Activated CD8-positive, alpha-beta memory T cell treated with anti-CD3 and anti-CD28 coated beads for 48 hours (primary cell): ENCODE data around the gene VPS4A.
A peak's percentile ranks its signal among the peaks of the same experiment; 100 is the strongest.

ENCODE experiments used
- DNase-seq, 3 experiments: peaks; one replicate each; pipeline ENCODE4 v3.0.0-alpha.2; 2020; ENCODE audit warnings: low read depth in 2 of 3, low spot score in 2 of 3

The VPS4A gene

GRCh38 chr16:69306031-69306430 is 5.1 kb upstream of the VPS4A start:
- DNase-seq: no peak

- DNase-seq: no peak
Observed at GRCh38 chr16:69307091-69307490, 4.1 kb upstream of the VPS4A start.

DNA sequence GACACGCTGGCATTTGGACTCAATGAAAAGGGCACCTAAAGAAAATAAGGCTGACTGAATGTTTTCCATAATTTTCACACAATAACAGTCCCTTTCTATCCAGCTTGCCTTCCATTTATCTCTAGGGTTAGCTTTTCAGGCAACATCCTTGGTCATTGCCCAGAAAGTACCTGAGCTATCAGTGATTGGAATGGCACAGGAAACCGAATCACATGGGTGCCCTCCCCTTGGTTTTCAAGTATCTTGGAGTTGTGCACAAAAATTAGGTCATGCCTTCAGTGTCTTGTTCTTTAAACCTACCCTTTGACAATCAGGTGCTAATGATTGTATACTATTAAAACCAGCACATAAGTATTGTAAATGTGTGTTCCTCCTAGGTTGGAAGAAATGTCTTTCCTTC is 3.3 kb upstream of the VPS4A start:
- no peak for DNase-seq

- no peak for DNase-seq
Observed at GRCh38 chr16:69309316-69309715, 1.8 kb upstream of the VPS4A start.

DNA sequence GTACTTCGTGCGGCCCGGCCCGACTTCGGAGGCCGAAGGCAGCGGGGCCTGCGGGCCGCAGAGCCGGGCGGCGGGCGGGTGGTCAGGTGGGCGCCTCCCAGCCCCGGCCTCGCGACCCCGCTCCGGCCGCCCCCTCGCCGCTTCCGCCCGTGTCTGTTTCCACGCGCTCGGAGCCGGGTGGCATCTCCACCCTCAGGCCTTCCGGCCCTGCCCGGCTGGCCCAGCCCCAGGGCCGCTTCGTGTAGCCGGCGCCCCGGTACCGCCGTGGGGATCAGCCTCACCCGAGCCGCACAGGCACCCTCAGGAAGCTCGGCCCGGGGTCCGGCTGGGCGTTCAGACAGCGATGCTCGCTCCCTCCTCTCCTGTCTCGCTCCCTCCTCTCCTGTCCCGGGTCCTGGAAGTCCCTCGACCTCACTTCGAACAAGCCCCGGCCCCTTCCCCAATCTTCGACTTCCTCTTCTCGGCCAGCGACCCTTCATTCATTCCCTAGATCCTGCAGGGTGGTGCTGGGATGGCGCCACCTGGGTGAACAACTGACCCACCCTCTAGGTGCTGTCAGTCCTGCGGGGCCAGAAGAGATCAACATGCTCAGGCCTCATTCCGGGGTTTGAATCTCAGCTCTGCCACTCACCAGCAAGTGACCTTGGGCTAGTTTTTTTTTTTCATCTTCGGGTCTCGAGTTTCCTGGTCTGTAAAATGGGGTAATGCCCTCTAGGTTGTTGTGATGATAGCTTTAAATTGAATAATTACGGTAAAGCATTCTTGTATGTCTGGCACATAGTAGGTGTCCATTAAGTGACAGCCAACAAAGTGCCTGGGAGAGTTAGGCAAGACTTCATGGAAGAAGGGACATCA is 610 bp downstream of the VPS4A start:
- DNase-seq: peak in 2 of 3 experiments; percentile 25 to 32

DNA sequence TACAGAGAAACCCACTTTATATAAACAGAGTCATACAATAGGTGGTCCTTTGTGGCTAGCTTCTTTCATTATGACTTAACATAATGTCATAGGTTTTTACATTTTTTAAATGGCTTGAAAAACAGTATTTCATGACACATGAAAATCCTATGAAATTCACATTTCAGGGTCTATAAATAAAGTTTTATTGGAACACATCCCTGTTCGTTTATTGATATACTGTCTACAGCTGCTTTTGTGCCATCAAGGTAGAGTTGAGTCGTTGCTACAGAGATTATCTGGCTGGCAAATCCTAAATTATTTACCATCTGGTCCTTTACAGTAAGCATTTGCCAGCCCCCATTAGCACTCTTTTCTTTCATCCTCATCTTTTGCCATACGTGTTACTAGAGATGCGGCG is 2.3 kb downstream of the VPS4A start:
- DNase-seq: no peak

- DNase-seq: no peak
Observed at GRCh38 chr16:69314534-69314933, 3.4 kb downstream of the VPS4A start.

GRCh38 chr16:69315486-69316311 is 4.5 kb downstream of the VPS4A start:
- no peak for DNase-seq

DNA sequence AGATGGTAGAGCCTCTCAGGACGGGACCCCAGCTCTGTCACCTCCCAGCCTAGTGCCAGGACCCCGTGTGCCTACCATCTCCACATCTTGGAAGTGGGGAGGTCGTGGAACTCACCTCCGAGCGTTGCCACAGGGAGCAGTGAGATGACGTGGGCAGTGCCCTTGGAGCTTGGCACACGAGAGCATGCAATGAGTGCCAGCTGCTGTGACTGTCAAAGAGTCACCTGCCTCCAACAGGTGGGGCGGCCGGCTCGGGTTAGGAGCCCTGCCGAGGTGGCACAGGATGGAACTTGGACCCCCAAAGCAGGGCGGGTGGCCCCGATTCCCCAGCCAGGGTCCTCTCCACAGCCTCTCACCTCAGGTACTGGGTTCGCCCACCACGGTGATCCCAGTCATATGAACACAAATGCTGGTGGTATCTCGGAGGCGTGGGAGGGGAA is 5.5 kb downstream of the VPS4A start:
- no peak for DNase-seq

DNA sequence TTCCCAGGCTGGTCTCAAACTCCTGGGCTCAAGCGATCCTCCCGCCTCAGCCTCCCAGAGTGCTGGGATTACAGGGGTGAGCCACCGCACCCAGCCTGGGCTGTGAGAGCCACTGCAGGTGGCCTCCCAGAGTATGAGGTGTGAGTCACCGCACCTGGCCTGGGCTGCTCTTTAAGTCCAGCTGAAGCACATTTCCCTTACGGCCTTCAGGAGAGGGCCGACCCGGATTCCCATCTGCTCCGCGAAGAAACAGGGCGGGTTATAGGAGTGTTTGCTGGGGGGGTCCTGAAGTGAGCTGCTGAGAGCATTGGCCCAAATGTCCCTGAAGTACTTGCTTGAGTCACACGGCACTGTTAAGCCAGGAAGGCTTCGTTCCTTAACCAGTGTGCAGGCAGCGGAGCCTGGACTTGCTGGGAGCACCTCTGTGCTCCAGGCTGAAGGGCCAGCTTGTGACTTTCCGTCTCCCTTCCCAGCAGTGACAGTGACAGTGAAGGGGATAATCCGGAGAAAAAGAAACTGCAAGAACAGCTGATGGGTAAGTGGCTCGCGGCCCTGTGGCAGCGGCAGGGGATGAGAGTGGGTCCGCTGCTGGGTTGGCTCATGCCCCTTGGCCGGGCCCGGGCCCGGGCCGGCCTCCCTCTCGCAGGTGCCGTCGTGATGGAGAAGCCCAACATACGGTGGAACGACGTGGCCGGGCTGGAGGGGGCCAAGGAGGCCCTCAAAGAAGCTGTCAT is 7.2 kb downstream of the VPS4A start:
- no peak for DNase-seq

- no peak for DNase-seq
Observed at GRCh38 chr16:69318911-69319289, 7.8 kb downstream of the VPS4A start.

GRCh38 chr16:69319381-69319780 is 8.2 kb downstream of the VPS4A start:
- no peak for DNase-seq

DNA sequence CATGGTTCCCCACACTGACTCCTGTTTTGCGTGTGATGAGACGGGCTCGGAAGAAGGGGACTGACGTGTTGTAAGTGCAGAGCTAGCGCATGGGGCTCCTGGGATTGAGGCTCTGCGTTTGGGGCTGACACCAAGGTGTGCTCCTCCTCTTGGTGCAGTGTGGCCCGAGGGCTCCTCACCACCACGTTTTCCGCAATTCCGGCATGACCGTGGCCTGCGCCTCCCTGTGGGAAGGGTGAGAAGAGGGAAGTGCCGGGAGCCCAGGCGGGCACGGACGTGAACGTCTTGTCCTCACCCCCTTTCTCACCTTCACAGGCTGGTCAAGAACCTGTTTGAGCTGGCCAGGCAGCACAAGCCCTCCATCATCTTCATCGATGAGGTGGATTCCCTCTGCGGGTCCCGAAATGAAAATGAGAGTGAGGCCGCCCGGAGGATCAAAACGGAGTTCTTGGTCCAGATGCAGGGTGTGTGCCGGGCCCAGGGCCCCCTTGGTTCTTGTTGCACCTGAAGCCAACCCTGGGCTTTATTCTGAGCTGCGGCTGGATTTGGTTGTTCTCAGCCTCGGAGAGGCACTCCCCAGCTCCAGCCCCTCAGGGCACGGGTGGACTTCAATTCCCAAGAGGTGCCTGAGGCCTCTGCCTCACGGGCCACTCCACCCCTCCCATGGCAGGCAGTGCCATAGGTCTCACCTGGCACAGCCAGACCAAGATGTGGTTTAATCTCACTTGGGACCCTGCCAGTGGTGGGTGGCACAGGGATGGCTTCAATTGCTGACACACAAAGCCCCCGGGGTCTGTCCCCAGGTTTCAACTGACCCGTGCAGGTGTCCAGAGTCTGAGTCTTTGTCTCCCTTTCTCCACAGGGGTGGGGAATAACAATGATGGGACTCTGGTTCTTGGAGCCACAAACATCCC is 8.9 kb downstream of the VPS4A start:
- DNase-seq: no peak

DNA sequence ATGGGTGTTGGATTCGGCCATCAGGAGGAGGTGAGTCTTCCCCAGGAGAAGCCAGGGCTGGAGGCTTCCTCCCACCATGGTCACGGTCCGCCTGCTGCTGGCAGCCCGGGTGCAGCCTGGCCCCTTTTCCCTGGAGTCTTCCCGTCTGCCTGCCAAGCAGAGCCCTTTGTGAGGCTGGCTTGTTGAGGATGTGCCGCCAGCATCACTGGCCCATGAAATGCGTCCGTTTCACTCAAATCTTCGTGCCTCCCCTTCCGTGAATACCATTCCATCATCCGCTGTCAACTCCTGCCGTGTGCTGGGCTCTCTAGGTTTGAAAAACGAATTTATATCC is 9.6 kb downstream of the VPS4A start:
- no peak for DNase-seq

GRCh38 chr16:69321080-69321479 is 9.9 kb downstream of the VPS4A start:
- DNase-seq: no peak

DNA sequence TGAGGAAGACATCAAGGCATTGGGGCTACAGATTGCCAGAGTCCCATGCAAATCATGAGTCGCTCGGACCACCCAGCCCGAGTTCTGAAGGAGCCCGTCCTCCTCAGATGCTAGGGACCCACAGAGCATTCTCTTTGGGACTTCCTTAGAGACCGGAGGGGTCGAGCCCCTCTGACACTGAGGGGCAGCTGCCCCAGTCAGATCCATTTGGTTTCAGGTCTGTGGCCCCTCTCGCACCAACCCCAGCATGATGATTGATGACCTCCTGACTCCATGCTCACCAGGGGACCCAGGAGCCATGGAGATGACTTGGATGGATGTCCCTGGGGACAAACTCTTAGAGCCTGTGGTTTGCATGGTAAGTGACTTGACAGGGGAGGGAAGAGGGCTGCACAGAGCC is 11.2 kb downstream of the VPS4A start:
- DNase-seq: no peak

GRCh38 chr16:69323415-69323814 is 12.3 kb downstream of the VPS4A start:
- no peak for DNase-seq

DNA sequence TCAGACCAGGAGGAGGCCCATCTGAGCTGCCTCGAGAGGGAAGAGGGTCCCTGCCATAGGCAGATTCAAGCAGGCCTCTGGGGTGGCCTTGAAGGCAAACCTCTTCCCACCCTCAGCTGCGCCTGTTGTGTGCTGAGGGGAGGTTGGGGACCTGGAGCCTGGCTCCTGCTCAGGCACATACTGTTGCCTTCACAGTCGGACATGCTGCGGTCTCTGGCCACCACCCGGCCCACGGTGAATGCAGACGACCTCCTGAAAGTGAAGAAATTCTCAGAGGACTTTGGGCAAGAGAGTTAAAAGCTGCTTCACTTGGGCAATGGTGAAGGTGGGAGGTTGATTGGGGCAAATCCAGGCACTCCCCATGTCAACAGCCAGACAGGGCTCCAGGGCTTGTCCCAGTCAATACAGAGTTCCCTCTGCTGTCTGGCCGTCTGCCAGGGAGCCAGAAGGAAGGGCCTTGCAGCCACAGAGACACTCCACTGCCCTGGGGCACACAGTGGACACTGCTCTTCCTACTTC is 12.9 kb downstream of the VPS4A start:
- no peak for DNase-seq

DNA sequence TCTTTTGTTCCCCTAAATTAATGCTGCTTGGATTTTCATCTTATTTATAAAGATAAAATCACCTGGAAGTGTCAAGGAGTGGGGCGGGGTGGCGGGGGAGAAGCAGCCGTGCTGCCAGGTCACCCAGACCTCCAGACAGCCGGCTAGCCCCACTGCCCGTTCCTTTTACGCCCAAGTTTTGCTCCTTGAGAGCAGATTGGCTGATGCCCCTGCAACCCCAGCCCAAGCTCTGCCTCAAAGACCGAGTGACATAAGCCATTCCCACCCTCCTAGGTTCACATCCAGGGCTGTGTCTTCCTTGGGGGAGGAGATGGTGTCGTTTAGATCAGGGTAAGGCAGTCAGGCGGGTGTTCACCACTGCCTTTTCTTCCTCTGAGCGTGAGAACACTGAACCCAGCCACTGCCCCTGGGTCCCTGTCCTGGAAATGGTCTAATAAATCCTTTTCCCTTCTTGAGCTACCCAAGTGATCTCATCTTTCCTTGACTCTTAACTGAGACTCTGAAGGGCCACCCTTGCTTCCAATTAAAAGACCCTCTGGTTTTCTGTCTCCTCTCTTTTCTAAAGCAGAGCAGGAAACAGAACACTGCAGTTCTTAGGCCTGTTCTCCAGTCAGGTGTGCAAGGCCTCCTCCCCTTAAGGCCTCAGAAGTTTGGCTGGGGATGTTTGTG is 13.6 kb downstream of the VPS4A start:
- DNase-seq: no peak

- no peak for DNase-seq
Observed at GRCh38 chr16:69325784-69326171, 14.6 kb downstream of the VPS4A start.
